ENCODE data around the gene CNPPD1.

DNA sequence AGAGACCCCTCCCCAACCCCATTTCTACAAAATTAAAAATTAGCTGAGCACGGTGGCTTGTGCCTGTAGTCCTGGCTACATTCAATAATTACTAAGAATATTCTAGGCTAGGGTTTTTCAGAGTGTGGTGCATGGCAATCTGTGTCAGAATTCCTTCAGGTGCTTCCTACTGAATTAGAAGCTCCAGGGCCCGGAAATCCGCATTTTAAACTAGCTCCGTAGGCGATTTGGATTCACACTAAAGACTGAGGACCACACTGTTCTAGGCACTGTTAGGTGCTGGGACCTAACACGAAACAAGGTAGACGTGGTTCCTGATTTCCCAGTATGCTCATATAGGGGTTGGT, 29.2 kb upstream of the CNPPD1 start:
- TF ChIP-seq, protein P1, sequence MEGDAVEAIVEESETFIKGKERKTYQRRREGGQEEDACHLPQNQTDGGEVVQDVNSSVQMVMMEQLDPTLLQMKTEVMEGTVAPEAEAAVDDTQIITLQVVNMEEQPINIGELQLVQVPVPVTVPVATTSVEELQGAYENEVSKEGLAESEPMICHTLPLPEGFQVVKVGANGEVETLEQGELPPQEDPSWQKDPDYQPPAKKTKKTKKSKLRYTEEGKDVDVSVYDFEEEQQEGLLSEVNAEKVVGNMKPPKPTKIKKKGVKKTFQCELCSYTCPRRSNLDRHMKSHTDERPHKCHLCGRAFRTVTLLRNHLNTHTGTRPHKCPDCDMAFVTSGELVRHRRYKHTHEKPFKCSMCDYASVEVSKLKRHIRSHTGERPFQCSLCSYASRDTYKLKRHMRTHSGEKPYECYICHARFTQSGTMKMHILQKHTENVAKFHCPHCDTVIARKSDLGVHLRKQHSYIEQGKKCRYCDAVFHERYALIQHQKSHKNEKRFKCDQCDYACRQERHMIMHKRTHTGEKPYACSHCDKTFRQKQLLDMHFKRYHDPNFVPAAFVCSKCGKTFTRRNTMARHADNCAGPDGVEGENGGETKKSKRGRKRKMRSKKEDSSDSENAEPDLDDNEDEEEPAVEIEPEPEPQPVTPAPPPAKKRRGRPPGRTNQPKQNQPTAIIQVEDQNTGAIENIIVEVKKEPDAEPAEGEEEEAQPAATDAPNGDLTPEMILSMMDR (IDR thresholded peaks at IDR 0.05), result no peak
- TF ChIP-seq EP300 (IDR thresholded peaks at IDR 0.05) (no peak), POLR2AphosphoS5 (IDR thresholded peaks at IDR 0.05) (no peak), POLR2A (IDR thresholded peaks at IDR 0.05) (no peak)
